Ishikawa (cell line): ENCODE results near the gene TRUB1.

Experiments used
- CEBPB ChIP-seq: IDR thresholded peaks from 2 replicates; pipeline ENCODE4 v1.6.1; 2012
- CREB1 ChIP-seq: IDR thresholded peaks from 2 replicates; pipeline ENCODE4 v1.6.1; 2012; ENCODE audit warnings: low read depth
- EP300 ChIP-seq: IDR thresholded peaks from 2 replicates; pipeline ENCODE4 v1.6.1; 2012; ENCODE audit warnings: borderline replicate concordance
- FOXM1 ChIP-seq: IDR thresholded peaks from 2 replicates; pipeline ENCODE4 v1.6.1; 2012; ENCODE audit warnings: low read depth, borderline replicate concordance
- NFIC ChIP-seq: IDR thresholded peaks from 2 replicates; pipeline ENCODE4 v1.6.1; 2012
- RAD21 ChIP-seq: IDR thresholded peaks from 2 replicates; pipeline ENCODE4 v1.6.1; 2012; ENCODE audit warnings: low read depth
- TAF1 ChIP-seq: IDR thresholded peaks from 2 replicates; pipeline ENCODE4 v1.6.1; 2012; ENCODE audit warnings: low read depth, mild to moderate bottlenecking
- TEAD4 ChIP-seq: IDR thresholded peaks from 2 replicates; pipeline ENCODE4 v1.6.1; 2012
- YY1 ChIP-seq: IDR thresholded peaks from 2 replicates; pipeline ENCODE4 v1.6.1; 2012; ENCODE audit warnings: low read depth
- ZBTB7A ChIP-seq: IDR thresholded peaks from 2 replicates; pipeline ENCODE4 v1.6.1; 2012; ENCODE audit warnings: low read depth
- TF ChIP-seq, protein P1 (sequence below): IDR thresholded peaks from 2 replicates; pipeline ENCODE4 v1.6.1; 2012
- TF ChIP-seq, protein P2 (sequence below): IDR thresholded peaks from 2 replicates; pipeline ENCODE4 v1.6.1; 2012
- TF ChIP-seq, protein P3 (sequence below): IDR thresholded peaks from 2 replicates; pipeline ENCODE4 v1.6.1; 2012; ENCODE audit warnings: low read depth, mild to moderate bottlenecking

DNA sequence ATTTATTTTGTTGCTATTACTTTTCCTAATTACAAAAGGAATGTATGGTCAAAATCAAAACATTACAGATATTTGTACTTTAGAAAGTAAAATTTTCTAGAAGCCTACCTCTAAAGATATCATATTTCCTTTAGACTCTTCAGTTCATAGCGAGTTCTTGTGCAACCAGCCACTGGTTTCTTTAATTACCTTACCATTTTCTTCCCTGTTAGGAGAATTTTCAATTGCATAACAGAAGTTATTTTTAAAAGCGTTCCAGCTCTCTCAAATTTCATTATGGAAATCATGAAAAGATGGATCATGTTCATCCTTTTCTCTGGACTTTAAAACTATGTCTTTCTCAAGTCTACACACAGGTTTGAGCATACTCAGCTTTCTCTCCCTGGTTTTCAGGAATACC lies 5.0 kb upstream of the TRUB1 start:
- no peak for TF ChIP-seq CREB1
- TF ChIP-seq, protein P1, sequence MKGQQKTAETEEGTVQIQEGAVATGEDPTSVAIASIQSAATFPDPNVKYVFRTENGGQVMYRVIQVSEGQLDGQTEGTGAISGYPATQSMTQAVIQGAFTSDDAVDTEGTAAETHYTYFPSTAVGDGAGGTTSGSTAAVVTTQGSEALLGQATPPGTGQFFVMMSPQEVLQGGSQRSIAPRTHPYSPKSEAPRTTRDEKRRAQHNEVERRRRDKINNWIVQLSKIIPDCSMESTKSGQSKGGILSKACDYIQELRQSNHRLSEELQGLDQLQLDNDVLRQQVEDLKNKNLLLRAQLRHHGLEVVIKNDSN, result no peak
- no peak for TF ChIP-seq EP300
- TF ChIP-seq, protein P2, sequence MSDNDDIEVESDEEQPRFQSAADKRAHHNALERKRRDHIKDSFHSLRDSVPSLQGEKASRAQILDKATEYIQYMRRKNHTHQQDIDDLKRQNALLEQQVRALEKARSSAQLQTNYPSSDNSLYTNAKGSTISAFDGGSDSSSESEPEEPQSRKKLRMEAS, result no peak
- TF ChIP-seq, protein P3, sequence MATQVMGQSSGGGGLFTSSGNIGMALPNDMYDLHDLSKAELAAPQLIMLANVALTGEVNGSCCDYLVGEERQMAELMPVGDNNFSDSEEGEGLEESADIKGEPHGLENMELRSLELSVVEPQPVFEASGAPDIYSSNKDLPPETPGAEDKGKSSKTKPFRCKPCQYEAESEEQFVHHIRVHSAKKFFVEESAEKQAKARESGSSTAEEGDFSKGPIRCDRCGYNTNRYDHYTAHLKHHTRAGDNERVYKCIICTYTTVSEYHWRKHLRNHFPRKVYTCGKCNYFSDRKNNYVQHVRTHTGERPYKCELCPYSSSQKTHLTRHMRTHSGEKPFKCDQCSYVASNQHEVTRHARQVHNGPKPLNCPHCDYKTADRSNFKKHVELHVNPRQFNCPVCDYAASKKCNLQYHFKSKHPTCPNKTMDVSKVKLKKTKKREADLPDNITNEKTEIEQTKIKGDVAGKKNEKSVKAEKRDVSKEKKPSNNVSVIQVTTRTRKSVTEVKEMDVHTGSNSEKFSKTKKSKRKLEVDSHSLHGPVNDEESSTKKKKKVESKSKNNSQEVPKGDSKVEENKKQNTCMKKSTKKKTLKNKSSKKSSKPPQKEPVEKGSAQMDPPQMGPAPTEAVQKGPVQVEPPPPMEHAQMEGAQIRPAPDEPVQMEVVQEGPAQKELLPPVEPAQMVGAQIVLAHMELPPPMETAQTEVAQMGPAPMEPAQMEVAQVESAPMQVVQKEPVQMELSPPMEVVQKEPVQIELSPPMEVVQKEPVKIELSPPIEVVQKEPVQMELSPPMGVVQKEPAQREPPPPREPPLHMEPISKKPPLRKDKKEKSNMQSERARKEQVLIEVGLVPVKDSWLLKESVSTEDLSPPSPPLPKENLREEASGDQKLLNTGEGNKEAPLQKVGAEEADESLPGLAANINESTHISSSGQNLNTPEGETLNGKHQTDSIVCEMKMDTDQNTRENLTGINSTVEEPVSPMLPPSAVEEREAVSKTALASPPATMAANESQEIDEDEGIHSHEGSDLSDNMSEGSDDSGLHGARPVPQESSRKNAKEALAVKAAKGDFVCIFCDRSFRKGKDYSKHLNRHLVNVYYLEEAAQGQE, result no peak
- TF ChIP-seq TAF1, result no peak
- TF ChIP-seq FOXM1, result no peak
- no peak for TF ChIP-seq RAD21
- no peak for TF ChIP-seq TEAD4
- TF ChIP-seq ZBTB7A, result no peak
- no peak for TF ChIP-seq NFIC
- no peak for TF ChIP-seq YY1
- peak; percentile 55; the same call in 1 of the 2 replicates for TF ChIP-seq CEBPB
